H9 (cell line): ENCODE results near the gene ITGA7. TPM values are rescaled to one million over a fixed set of nuclear protein-coding genes. Genes with fewer than 3 reads are reported as not detected.

Experiments
- DNase-seq: peaks from one replicate; pipeline ENCODE4 v3.0.0-alpha.2; 2017
- H2AFZ ChIP-seq: one replicate; pipeline ENCODE4 v1.6.1; 2013; ENCODE audit warnings: mild to moderate bottlenecking, low read length, control low read depth, moderate library complexity
- H2AK5ac ChIP-seq: 2 replicates; pipeline ENCODE4 v1.6.1; 2013; ENCODE audit warnings: low read length, control low read depth, mixed read lengths; ENCODE audit not compliant: insufficient read length
- H2BK120ac ChIP-seq: one replicate; pipeline ENCODE4 v1.6.1; 2013; ENCODE audit warnings: low read depth, mild to moderate bottlenecking, low read length, control low read depth, inconsistent platforms; ENCODE audit not compliant: poor library complexity, severe bottlenecking
- H2BK12ac ChIP-seq: 2 replicates; pipeline ENCODE4 v1.6.1; 2013; ENCODE audit warnings: low read length, control low read depth, mixed read lengths, low read depth; ENCODE audit not compliant: insufficient read length
- H2BK15ac ChIP-seq: 2 replicates; pipeline ENCODE4 v1.6.1; 2013; ENCODE audit warnings: low read depth, low read length, control low read depth
- H2BK20ac ChIP-seq: one replicate; pipeline ENCODE4 v1.6.1; 2013; ENCODE audit warnings: low read depth, mild to moderate bottlenecking, low read length, control low read depth, inconsistent platforms; ENCODE audit not compliant: poor library complexity, severe bottlenecking
- H2BK5ac ChIP-seq: 2 replicates; pipeline ENCODE4 v1.6.1; 2013; ENCODE audit warnings: low read length, control low read depth, mixed read lengths; ENCODE audit not compliant: insufficient read length
- H3K14ac ChIP-seq: 2 replicates; pipeline ENCODE4 v1.6.1; 2013; ENCODE audit warnings: low read length, control low read depth; ENCODE audit not compliant: insufficient read depth
- H3K18ac ChIP-seq: 2 replicates; pipeline ENCODE4 v1.6.1; 2013; ENCODE audit warnings: low read depth, mild to moderate bottlenecking, mixed read lengths, low read length, control low read depth; ENCODE audit not compliant: insufficient read length
- H3K23ac ChIP-seq: 2 replicates; pipeline ENCODE4 v1.6.1; 2013; ENCODE audit warnings: low read length, control low read depth, mixed read lengths, low read depth; ENCODE audit not compliant: insufficient read length
- H3K23me2 ChIP-seq: 2 replicates; pipeline ENCODE4 v1.6.1; 2013; ENCODE audit warnings: low read depth, mild to moderate bottlenecking, mixed read lengths, low read length, control low read depth; ENCODE audit not compliant: insufficient read length, poor library complexity, severe bottlenecking
- H3K27ac ChIP-seq: 2 replicates; pipeline ENCODE4 v1.5.1; 2013; ENCODE audit warnings: low read length, control low read depth, mixed read lengths, low read depth; ENCODE audit not compliant: insufficient read length
- H3K27me3 ChIP-seq: 2 replicates; pipeline ENCODE4 v1.6.1; 2013; ENCODE audit warnings: low read length, control low read depth, inconsistent platforms; ENCODE audit not compliant: insufficient read depth
- H3K4ac ChIP-seq: 2 replicates; pipeline ENCODE4 v1.6.1; 2013; ENCODE audit warnings: low read depth, mild to moderate bottlenecking, control low read depth, inconsistent platforms, low read length, moderate library complexity
- H3K4me1 ChIP-seq: 2 replicates; pipeline ENCODE4 v1.6.1; 2013; ENCODE audit warnings: low read length, control low read depth, inconsistent platforms; ENCODE audit not compliant: insufficient read depth
- H3K4me2 ChIP-seq: 2 replicates; pipeline ENCODE4 v1.6.1; 2013; ENCODE audit warnings: low read length, control low read depth, mixed read lengths; ENCODE audit not compliant: insufficient read length, insufficient read depth
- H3K56ac ChIP-seq: 2 replicates; pipeline ENCODE4 v1.6.1; 2013; ENCODE audit warnings: low read depth, mild to moderate bottlenecking, mixed read lengths, low read length, control low read depth; ENCODE audit not compliant: insufficient read length
- H3K79me1 ChIP-seq: 2 replicates; pipeline ENCODE4 v1.6.1; 2013; ENCODE audit warnings: low read depth, mild to moderate bottlenecking, moderate library complexity, low read length, control low read depth, inconsistent platforms; ENCODE audit not compliant: insufficient read depth, poor library complexity, severe bottlenecking
- H3K79me2 ChIP-seq: 2 replicates; pipeline ENCODE4 v1.6.1; 2013; ENCODE audit warnings: low read length, control low read depth, inconsistent platforms; ENCODE audit not compliant: insufficient read depth
- H3K9ac ChIP-seq: 2 replicates; pipeline ENCODE4 v1.6.1; 2013; ENCODE audit warnings: low read length, control low read depth, mixed read lengths; ENCODE audit not compliant: insufficient read length; ENCODE audit errors: extremely low read depth
- H3K9me3 ChIP-seq: one replicate; pipeline ENCODE4 v1.6.1; 2013; ENCODE audit warnings: low read depth, low read length, inconsistent platforms; ENCODE audit not compliant: control insufficient read depth
- H3T11ph ChIP-seq: one replicate; pipeline ENCODE4 v1.6.1; 2013; ENCODE audit warnings: mild to moderate bottlenecking, low read length, control low read depth, inconsistent platforms
- H4K20me1 ChIP-seq: one replicate; pipeline ENCODE4 v1.6.1; 2013; ENCODE audit not compliant: control insufficient read depth, insufficient read length, insufficient read depth
- H4K5ac ChIP-seq: 2 replicates; pipeline ENCODE4 v1.6.1; 2013; ENCODE audit warnings: low read depth, mild to moderate bottlenecking, mixed read lengths, low read length, control low read depth; ENCODE audit not compliant: insufficient read length
- H4K8ac ChIP-seq: replicated peaks from 2 replicates; pipeline ENCODE4 v1.6.1; 2013; ENCODE audit warnings: low read length, control low read depth, mixed read lengths, low read depth; ENCODE audit not compliant: insufficient read length
- H4K91ac ChIP-seq: 2 replicates; pipeline ENCODE4 v1.6.1; 2013; ENCODE audit warnings: low read depth, mild to moderate bottlenecking, moderate library complexity, mixed read lengths, low read length, control low read depth; ENCODE audit not compliant: insufficient read length
- H3K27ac Mint-ChIP-seq, 3 experiments: 2 replicates in 2 of 3; 3 replicates in 1 of 3; pipeline ENCODE4 v1.8.0; 2020 to 2021; ENCODE audit warnings: mixed read lengths in 3 of 3, mild to moderate bottlenecking in 1 of 3, moderate library complexity in 1 of 3
- H3K27me3 Mint-ChIP-seq: 2 replicates; pipeline ENCODE4 v1.8.0; 2021; ENCODE audit warnings: low read depth, mild to moderate bottlenecking, moderate library complexity, mixed read lengths
- H3K36me3 Mint-ChIP-seq, 3 experiments: 2 replicates in 2 of 3; 3 replicates in 1 of 3; pipeline ENCODE4 v1.8.0; 2020 to 2021; ENCODE audit warnings: low read depth in 3 of 3, mixed read lengths in 3 of 3; ENCODE audit not compliant: insufficient read depth in 1 of 3
- H3K4me1 Mint-ChIP-seq, 2 experiments: 2 replicates each; pipeline ENCODE4 v1.8.0; 2020; ENCODE audit warnings: mixed read lengths in 2 of 2
- H3K4me3 Mint-ChIP-seq, 2 experiments: 2 replicates in 1 of 2; 3 replicates in 1 of 2; pipeline ENCODE4 v1.8.0; 2020 to 2021; ENCODE audit warnings: mild to moderate bottlenecking in 2 of 2, mixed read lengths in 2 of 2, moderate library complexity in 1 of 2
- H3K9me3 Mint-ChIP-seq, 2 experiments: 2 replicates in 1 of 2; 3 replicates in 1 of 2; pipeline ENCODE4 v1.8.0; 2020; ENCODE audit warnings: mild to moderate bottlenecking in 2 of 2, mixed read lengths in 2 of 2, moderate library complexity in 1 of 2
- CTCF ChIP-seq: fragments of 200-600 bp; sonication (generic); conservative IDR thresholded peaks from 3 replicates; pipeline ENCODE4 v1.8.0; 2021; ENCODE audit warnings: antibody characterized with exemption, mild to moderate bottlenecking
- total RNA-seq: library from RNA; stranded (reverse); gene quantifications from 2 replicates; pipeline ENCODE4 v1.2.1, GENCODE V29; 2021

The ITGA7 gene
- total RNA-seq, 1 experiment from 2014 or later, result 119 TPM

DNA sequence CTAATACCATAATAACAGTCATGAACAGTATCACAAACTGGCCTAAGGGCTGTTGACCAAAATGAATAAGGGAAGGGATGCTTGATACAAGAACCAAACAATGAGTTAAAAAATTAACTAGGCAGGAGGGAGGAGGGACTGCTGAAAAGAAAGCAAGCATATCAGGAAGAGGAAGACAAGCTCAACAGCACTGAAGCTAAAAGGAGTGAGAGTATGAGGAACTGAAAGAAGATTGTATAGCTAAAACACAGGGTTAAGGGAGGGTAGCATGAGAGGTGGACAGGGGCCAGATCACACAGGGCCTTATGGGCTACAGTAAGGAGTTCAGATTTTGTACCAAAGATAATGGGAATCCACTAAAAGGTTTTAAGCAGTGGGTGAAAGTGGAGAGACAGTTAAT is 34.1 kb downstream of the ITGA7 start:
- Histone ChIP-seq H2AFZ (no peak overlapping the region), H2BK5ac (no peak overlapping the region), H2BK15ac (no peak overlapping the region), H3K18ac (no peak overlapping the region), H3K27ac (no peak overlapping the region), H3K4ac (no peak overlapping the region), H3K4me1 (no peaks in the 10 kb centered on the region), H3K23ac (no peak overlapping the region), H3T11ph (no peak overlapping the region), H2BK120ac (no peak overlapping the region), H3K56ac (no peak overlapping the region), H3K27me3 (no peaks in the 10 kb centered on the region), H3K9me3 (no peaks in the 10 kb centered on the region), H3K9ac (no peak overlapping the region), H3K79me2 (no peaks in the 10 kb centered on the region), H3K23me2 (no peaks in the 10 kb centered on the region), H4K91ac (no peak overlapping the region), H2BK12ac (no peak overlapping the region), H4K8ac (no peak overlapping the region), H4K5ac (no peak overlapping the region), H3K14ac (no peak overlapping the region), H4K20me1 (no peaks in the 10 kb centered on the region), H3K79me1 (no peaks in the 10 kb centered on the region), H3K4me2 (no peak overlapping the region), H2AK5ac (no peak overlapping the region), H2BK20ac (no peak overlapping the region)
- Mint-ChIP-seq H3K4me1 (peaks cover 0 to 3% of the 10 kb centered on the region in 2 experiments; a peak in 1 of 4 replicates), H3K36me3 (no peaks in the 10 kb centered on the region; a peak in 1 of 7 replicates), H3K27me3 (peaks cover 10% of the 10 kb centered on the region), H3K4me3 (no peak overlapping the region), H3K27ac (no peak overlapping the region), H3K9me3 (no peaks in the 10 kb centered on the region)
- DNase-seq, result no peak
- TF ChIP-seq CTCF, result no peak
